ENCODE data around the gene HOMER1. TPM values are rescaled to one million over a fixed set of nuclear protein-coding genes. Genes with fewer than 3 reads are reported as not detected.

HOMER1 gene
- polyA plus RNA-seq, 1 donor from 2014 or later: 30.6 TPM

DNA sequence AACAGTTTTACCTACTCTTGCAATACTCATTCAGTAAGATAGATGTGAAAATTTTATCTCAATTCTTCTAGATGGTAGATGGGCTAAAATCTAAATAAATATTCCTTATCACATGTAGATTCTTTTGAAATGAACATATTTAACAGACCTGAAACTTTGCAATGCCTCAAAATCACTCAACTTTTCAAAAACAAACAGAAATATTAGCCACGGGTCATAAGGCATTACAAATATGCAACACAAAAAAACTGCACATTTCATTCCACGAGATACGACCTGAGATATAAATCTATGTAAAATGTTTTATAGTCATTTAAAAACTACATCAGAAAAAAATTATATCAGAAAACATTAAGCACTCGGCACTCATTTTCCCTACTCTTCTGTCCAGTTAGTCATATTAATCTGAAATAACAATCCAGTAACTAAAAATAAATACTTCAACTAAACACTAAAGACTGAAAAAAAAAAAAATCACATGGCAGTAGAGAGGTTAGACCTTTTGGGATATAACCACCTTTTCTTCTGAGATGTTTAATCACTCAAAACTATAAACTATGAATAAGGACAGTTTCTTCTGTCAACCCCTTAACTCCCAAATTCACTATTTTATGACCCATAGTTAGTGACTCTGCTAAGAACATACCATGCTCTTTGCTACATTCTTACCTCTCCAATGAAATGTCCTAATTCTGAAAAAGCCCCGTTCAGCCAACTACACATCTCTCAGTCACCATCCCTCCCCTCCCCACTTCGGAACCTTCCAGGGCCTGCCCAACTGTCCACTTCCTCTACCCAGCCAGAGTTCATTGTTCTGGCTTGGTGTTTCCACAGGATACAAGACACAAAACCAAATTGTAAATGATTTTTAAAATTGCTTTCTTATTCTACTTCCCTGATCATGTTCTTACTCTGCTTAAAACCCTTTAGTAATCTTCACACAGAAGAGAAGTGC is 6.4 kb downstream of the HOMER1 start:
- H3K4me2 ChIP-seq (ENCODE audit: low read length): no peak overlapping the region
- H3K79me2 ChIP-seq (replicated peaks; ENCODE audit: insufficient read depth, low read length): peaks cover 75% of the 10 kb centered on the region
- no peak overlapping the region for H3K27ac ChIP-seq (ENCODE audit: low read length)

DNA sequence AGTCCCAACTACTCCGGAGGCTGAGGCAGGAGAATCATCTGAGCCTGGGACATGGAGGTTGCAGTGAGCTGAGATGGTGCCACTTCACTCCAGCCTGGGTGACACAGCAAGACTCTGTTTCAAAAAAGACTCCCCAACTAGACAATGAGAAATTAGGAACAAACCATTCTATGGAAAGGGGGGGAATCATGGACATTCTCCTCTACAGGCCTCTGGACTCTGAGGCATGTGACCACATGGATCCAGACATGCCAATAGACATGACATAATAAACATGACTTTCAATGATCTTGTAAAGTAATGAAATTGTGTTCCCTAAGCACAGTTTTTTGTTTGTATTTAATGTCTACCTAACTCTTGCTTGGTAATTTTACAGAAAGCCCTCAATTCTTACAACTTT is 8.8 kb downstream of the HOMER1 start:
- no peaks in the 10 kb centered on the region for H3K9me3 ChIP-seq (ENCODE audit: low read length)
- H3K27ac ChIP-seq (ENCODE audit: low read length): no peak overlapping the region
- no peak overlapping the region for H2AFZ ChIP-seq (ENCODE audit: low read depth, low read length)
- H3K27me3 ChIP-seq (ENCODE audit: insufficient read depth, low read depth, low read length): no peaks in the 10 kb centered on the region
- no peaks in the 10 kb centered on the region for H3K9me2 ChIP-seq (ENCODE audit: insufficient read depth, low read length)
- no peaks in the 10 kb centered on the region for H4K20me1 ChIP-seq (ENCODE audit: insufficient read depth)
- H3F3A ChIP-seq (ENCODE audit: insufficient read depth, low read length, poor library complexity, severe bottlenecking): no peaks in the 10 kb centered on the region
- H3K36me3 ChIP-seq (ENCODE audit: insufficient read depth, low read length): no peaks in the 10 kb centered on the region
- H3K4me2 ChIP-seq (ENCODE audit: low read length): no peak overlapping the region
- no peak overlapping the region for H3K4me3 ChIP-seq (ENCODE audit: low read length)
- H3K79me2 ChIP-seq (replicated peaks; ENCODE audit: insufficient read depth, low read length): peaks cover 52% of the 10 kb centered on the region
- no peak overlapping the region for H3K9ac ChIP-seq (ENCODE audit: low read length)
- TF ChIP-seq MXI1 (conservative IDR thresholded peaks at IDR 0.05; ENCODE audit: poor library complexity, severe bottlenecking): no peak
- TF ChIP-seq POLR2AphosphoS5 (IDR thresholded peaks at IDR 0.05): no peak
- TF ChIP-seq, protein P1, sequence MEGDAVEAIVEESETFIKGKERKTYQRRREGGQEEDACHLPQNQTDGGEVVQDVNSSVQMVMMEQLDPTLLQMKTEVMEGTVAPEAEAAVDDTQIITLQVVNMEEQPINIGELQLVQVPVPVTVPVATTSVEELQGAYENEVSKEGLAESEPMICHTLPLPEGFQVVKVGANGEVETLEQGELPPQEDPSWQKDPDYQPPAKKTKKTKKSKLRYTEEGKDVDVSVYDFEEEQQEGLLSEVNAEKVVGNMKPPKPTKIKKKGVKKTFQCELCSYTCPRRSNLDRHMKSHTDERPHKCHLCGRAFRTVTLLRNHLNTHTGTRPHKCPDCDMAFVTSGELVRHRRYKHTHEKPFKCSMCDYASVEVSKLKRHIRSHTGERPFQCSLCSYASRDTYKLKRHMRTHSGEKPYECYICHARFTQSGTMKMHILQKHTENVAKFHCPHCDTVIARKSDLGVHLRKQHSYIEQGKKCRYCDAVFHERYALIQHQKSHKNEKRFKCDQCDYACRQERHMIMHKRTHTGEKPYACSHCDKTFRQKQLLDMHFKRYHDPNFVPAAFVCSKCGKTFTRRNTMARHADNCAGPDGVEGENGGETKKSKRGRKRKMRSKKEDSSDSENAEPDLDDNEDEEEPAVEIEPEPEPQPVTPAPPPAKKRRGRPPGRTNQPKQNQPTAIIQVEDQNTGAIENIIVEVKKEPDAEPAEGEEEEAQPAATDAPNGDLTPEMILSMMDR (IDR thresholded peaks at IDR 0.05; ENCODE audit: poor library complexity, severe bottlenecking): no peak
- TF ChIP-seq, protein P2, sequence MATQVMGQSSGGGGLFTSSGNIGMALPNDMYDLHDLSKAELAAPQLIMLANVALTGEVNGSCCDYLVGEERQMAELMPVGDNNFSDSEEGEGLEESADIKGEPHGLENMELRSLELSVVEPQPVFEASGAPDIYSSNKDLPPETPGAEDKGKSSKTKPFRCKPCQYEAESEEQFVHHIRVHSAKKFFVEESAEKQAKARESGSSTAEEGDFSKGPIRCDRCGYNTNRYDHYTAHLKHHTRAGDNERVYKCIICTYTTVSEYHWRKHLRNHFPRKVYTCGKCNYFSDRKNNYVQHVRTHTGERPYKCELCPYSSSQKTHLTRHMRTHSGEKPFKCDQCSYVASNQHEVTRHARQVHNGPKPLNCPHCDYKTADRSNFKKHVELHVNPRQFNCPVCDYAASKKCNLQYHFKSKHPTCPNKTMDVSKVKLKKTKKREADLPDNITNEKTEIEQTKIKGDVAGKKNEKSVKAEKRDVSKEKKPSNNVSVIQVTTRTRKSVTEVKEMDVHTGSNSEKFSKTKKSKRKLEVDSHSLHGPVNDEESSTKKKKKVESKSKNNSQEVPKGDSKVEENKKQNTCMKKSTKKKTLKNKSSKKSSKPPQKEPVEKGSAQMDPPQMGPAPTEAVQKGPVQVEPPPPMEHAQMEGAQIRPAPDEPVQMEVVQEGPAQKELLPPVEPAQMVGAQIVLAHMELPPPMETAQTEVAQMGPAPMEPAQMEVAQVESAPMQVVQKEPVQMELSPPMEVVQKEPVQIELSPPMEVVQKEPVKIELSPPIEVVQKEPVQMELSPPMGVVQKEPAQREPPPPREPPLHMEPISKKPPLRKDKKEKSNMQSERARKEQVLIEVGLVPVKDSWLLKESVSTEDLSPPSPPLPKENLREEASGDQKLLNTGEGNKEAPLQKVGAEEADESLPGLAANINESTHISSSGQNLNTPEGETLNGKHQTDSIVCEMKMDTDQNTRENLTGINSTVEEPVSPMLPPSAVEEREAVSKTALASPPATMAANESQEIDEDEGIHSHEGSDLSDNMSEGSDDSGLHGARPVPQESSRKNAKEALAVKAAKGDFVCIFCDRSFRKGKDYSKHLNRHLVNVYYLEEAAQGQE (IDR thresholded peaks at IDR 0.05; ENCODE audit: borderline replicate concordance): no peak
- no peak for TF ChIP-seq TAF1 (IDR thresholded peaks at IDR 0.05; ENCODE audit: low read depth)
- TF ChIP-seq SMC3 (conservative IDR thresholded peaks at IDR 0.05; ENCODE audit: poor library complexity): no peak
- TF ChIP-seq EP300 (conservative IDR thresholded peaks at IDR 0.05; ENCODE audit: poor library complexity, severe bottlenecking): no peak
- no peak for TF ChIP-seq RAD21 (conservative IDR thresholded peaks at IDR 0.05)

More for the DNA sequence above, 6.4 kb downstream of the HOMER1 start:
- Histone ChIP-seq H3K9me3 (ENCODE audit: low read length) (no peaks in the 10 kb centered on the region), H3K27me3 (ENCODE audit: insufficient read depth, low read depth, low read length) (no peaks in the 10 kb centered on the region), H3K9ac (ENCODE audit: low read length) (no peak overlapping the region), H3F3A (ENCODE audit: insufficient read depth, low read length, poor library complexity, severe bottlenecking) (no peaks in the 10 kb centered on the region), H3K9me2 (ENCODE audit: insufficient read depth, low read length) (no peaks in the 10 kb centered on the region), H4K20me1 (ENCODE audit: insufficient read depth) (no peaks in the 10 kb centered on the region), H3K36me3 (ENCODE audit: insufficient read depth, low read length) (no peaks in the 10 kb centered on the region), H3K4me3 (ENCODE audit: low read length) (peak overlapping the region; percentile 84), H2AFZ (ENCODE audit: low read depth, low read length) (no peak overlapping the region)
- TF ChIP-seq, protein P2 (IDR thresholded peaks at IDR 0.05; ENCODE audit: borderline replicate concordance): no peak
- TF ChIP-seq RAD21 (conservative IDR thresholded peaks at IDR 0.05) (no peak), EZH2 (IDR thresholded peaks at IDR 0.05; ENCODE audit: borderline replicate concordance, insufficient read depth, low read length, poor library complexity, severe bottlenecking) (no peak), POLR2AphosphoS5 (IDR thresholded peaks at IDR 0.05) (no peak), SMC3 (conservative IDR thresholded peaks at IDR 0.05; ENCODE audit: poor library complexity) (no peak), TAF1 (IDR thresholded peaks at IDR 0.05; ENCODE audit: low read depth) (no peak), MXI1 (conservative IDR thresholded peaks at IDR 0.05; ENCODE audit: poor library complexity, severe bottlenecking) (no peak), EP300 (conservative IDR thresholded peaks at IDR 0.05; ENCODE audit: poor library complexity, severe bottlenecking) (no peak)
- TF ChIP-seq, protein P1 (IDR thresholded peaks at IDR 0.05; ENCODE audit: poor library complexity, severe bottlenecking): no peak

Data from neural cell (in vitro differentiated cells).